IMR-90 (cell line): Measurements from ENCODE around the gene MTMR1. TPM values are rescaled to one million over a fixed set of nuclear protein-coding genes. Genes with fewer than 3 reads are reported as not detected.

Experiments used
- ATAC-seq: fragments of 200-7000 bp; cut with Tn5 transposase; 2 replicates; pipeline ENCODE4 v1.9.1; 2020; ENCODE audit warnings: low read depth, mild to moderate bottlenecking, moderate library complexity
- BruUV-seq: library from RNA; stranded (reverse); fragments of 400-500 nt; replicated peaks from 2 replicates; lab custom pipeline; 2021; lab: Mats Ljungman, UMichigan
- CTCF ChIA-PET: fragments of 300-600 bp; formaldehyde crosslinking; extraction: SDS; loops from one replicate; lab custom pipeline; 2021; ENCODE audit warnings: antibody characterized with exemption; lab: Yijun Ruan, JAX
- POLR2A ChIA-PET: fragments of 300-600 bp; sonication (Branson Sonifier 250); formaldehyde crosslinking; loops from one replicate; lab custom pipeline; 2022; ENCODE audit warnings: antibody characterized with exemption; ENCODE audit not compliant: unreplicated experiment; lab: Charles Lee
- DNase-seq: peaks from one replicate; pipeline ENCODE4 v3.0.0; 2013
- H2AFZ ChIP-seq: replicated peaks from 2 replicates; pipeline ENCODE3; 2013; ENCODE audit warnings: low read length, mild to moderate bottlenecking; ENCODE audit not compliant: poor library complexity
- H2AK5ac ChIP-seq: 2 replicates; pipeline ENCODE4 v1.6.1; 2013; ENCODE audit warnings: low read depth, low read length, inconsistent platforms
- H2AK9ac ChIP-seq: replicated peaks from 2 replicates; pipeline ENCODE3; 2013; ENCODE audit warnings: mild to moderate bottlenecking, low read depth, low read length, moderate library complexity; ENCODE audit not compliant: poor library complexity
- H2BK120ac ChIP-seq: 2 replicates; pipeline ENCODE4 v1.6.1; 2013; ENCODE audit warnings: low read depth, low read length, inconsistent platforms
- H2BK15ac ChIP-seq: 3 replicates; pipeline ENCODE4 v1.6.1; 2013; ENCODE audit warnings: low read depth, low read length, inconsistent platforms
- H2BK20ac ChIP-seq: 2 replicates; pipeline ENCODE4 v1.6.1; 2013; ENCODE audit warnings: low read depth, mild to moderate bottlenecking, inconsistent platforms, low read length, moderate library complexity
- H2BK5ac ChIP-seq: 2 replicates; pipeline ENCODE4 v1.6.1; 2013; ENCODE audit warnings: mild to moderate bottlenecking, low read depth, low read length, inconsistent platforms; ENCODE audit not compliant: poor library complexity, severe bottlenecking
- H3K14ac ChIP-seq: replicated peaks from 2 replicates; pipeline ENCODE4 v1.6.1; 2013; ENCODE audit warnings: low read depth, low read length, inconsistent platforms
- H3K18ac ChIP-seq: 2 replicates; pipeline ENCODE4 v1.6.1; 2013; ENCODE audit warnings: low read depth, low read length, control low read depth
- H3K23ac ChIP-seq: 2 replicates; pipeline ENCODE4 v1.6.1; 2013; ENCODE audit warnings: low read depth, low read length, inconsistent platforms
- H3K27ac ChIP-seq: 2 replicates; pipeline ENCODE4 v1.5.1; 2013; ENCODE audit warnings: mild to moderate bottlenecking, control low read depth, low read length; ENCODE audit not compliant: insufficient read depth
- H3K27me3 ChIP-seq: 2 replicates; pipeline ENCODE4 v1.6.1; 2013; ENCODE audit warnings: low read length; ENCODE audit not compliant: control insufficient read depth, insufficient read depth
- H3K36me3 ChIP-seq: 2 replicates; pipeline ENCODE4 v1.6.1; 2013; ENCODE audit warnings: low read length, mixed read lengths; ENCODE audit not compliant: control insufficient read depth, insufficient read depth
- H3K4ac ChIP-seq: 2 replicates; pipeline ENCODE4 v1.6.1; 2013; ENCODE audit warnings: low read depth, low read length, inconsistent platforms
- H3K4me1 ChIP-seq: 2 replicates; pipeline ENCODE4 v1.6.1; 2013; ENCODE audit warnings: low read length, mixed read lengths; ENCODE audit not compliant: control insufficient read depth, insufficient read depth
- H3K4me2 ChIP-seq: 2 replicates; pipeline ENCODE4 v1.6.1; 2013; ENCODE audit warnings: low read depth, mild to moderate bottlenecking, control low read depth, low read length, moderate library complexity
- H3K4me3 ChIP-seq: 2 replicates; pipeline ENCODE4 v1.5.1; 2013; ENCODE audit warnings: low read depth, mild to moderate bottlenecking, control low read depth, low read length, moderate library complexity; ENCODE audit not compliant: insufficient read depth
- H3K56ac ChIP-seq: 2 replicates; pipeline ENCODE4 v1.6.1; 2013; ENCODE audit warnings: low read length, inconsistent platforms; ENCODE audit not compliant: insufficient read depth; ENCODE audit errors: extremely low read depth
- H3K79me1 ChIP-seq, 2 experiments: 2 replicates each; pipeline ENCODE4 v1.6.1; 2013; ENCODE audit warnings: low read length in 2 of 2, inconsistent platforms in 1 of 2, low read depth in 1 of 2
- H3K9ac ChIP-seq: 2 replicates; pipeline ENCODE4 v1.6.1; 2013; ENCODE audit warnings: low read depth, low read length, control low read depth
- H3K9me1 ChIP-seq: 2 replicates; pipeline ENCODE4 v1.6.1; 2013; ENCODE audit warnings: low read length, inconsistent platforms; ENCODE audit not compliant: insufficient read depth
- H3K9me3 ChIP-seq: 2 replicates; pipeline ENCODE4 v1.6.1; 2013; ENCODE audit warnings: low read length; ENCODE audit not compliant: control insufficient read depth, insufficient read depth
- H4K20me1 ChIP-seq: 2 replicates; pipeline ENCODE4 v1.6.1; 2013; ENCODE audit warnings: low read length, inconsistent platforms; ENCODE audit not compliant: insufficient read depth
- H4K5ac ChIP-seq: 2 replicates; pipeline ENCODE4 v1.6.1; 2013; ENCODE audit warnings: mild to moderate bottlenecking, low read depth, low read length, control low read depth
- H4K8ac ChIP-seq, 2 experiments: 2 replicates each; pipeline ENCODE4 v1.6.1; 2013; ENCODE audit warnings: low read depth in 2 of 2, low read length in 2 of 2, control low read depth in 1 of 2, inconsistent platforms in 1 of 2
- H4K91ac ChIP-seq: 2 replicates; pipeline ENCODE4 v1.6.1; 2013; ENCODE audit warnings: low read depth, low read length, inconsistent platforms; ENCODE audit not compliant: insufficient read depth
- ELK1 ChIP-seq: fragments of 150-350 bp; IDR thresholded peaks from 2 replicates; pipeline ENCODE4 v1.6.1; 2016; ENCODE audit warnings: low read depth, mild to moderate bottlenecking, low read length, moderate library complexity, borderline replicate concordance
- MAZ ChIP-seq: IDR thresholded peaks from 2 replicates; pipeline ENCODE4 v1.6.1; 2012; ENCODE audit warnings: low read depth, mild to moderate bottlenecking, low read length, improper control_type of control experiment, moderate library complexity, borderline replicate concordance
- NFE2L2 ChIP-seq: fragments of 150-350 bp; IDR thresholded peaks from 2 replicates; pipeline ENCODE4 v1.6.1; 2016; ENCODE audit warnings: low read depth, mild to moderate bottlenecking, low read length
- WGBS, 2 experiments: methylation state at CpG; one replicate each; pipeline versions ENCODE4 v1.1.5 to v1.1.7; 2013; ENCODE audit warnings: missing lambda C conversion rate in 2 of 2; ENCODE audit not compliant: insufficient read length in 1 of 2; ENCODE audit errors: extremely low coverage in 2 of 2; 5-methylcytosine and 5-hydroxymethylcytosine counted together
- dilution Hi-C: fragments of 300-500 bp; cut with HindIII; formaldehyde crosslinking; loops from one replicate; pipeline ENCODE4 v1.14.3; 2018; ENCODE audit warnings: low sequenced_read_pairs; ENCODE audit not compliant: unreplicated experiment
- in situ Hi-C: fragments of 300-500 bp; cut with MboI; formaldehyde crosslinking; loops from 3 replicates; pipeline ENCODE4 v1.14.3; 2019; ENCODE audit warnings: low sequenced_read_pairs, inconsistent platforms, mixed read lengths
- intact Hi-C: fragments of 100-400 bp; cut with micrococcal nuclease; formaldehyde crosslinking; loops from 2 replicates; pipeline ENCODE4 v1.10.0; 2022
- polyA plus RNA-seq, 3 experiments: library from polyadenylated mRNA; depleted of rRNA; stranded (reverse); fragments of >200 nt; gene quantifications; 2 replicates each; pipeline ENCODE4 v1.2.3, GENCODE V29; 2012; ENCODE audit warnings: low replicate concordance in 1 of 3
- total RNA-seq: library from RNA; depleted of rRNA; stranded (reverse); fragments of >200 nt; gene quantifications from 2 replicates; pipeline ENCODE4 v1.2.3, GENCODE V29; 2012

Gene MTMR1
- total and polyA plus RNA-seq, 2 of the 4 experiments (the other 2 are of a cell fraction) = 19.0 to 28.8 TPM

GRCh38 chrX:150790021-150790420 lies 96.8 kb downstream of the MTMR1 start:
- Histone ChIP-seq H2AK9ac (no peak overlapping the region), H3K9me1 (no peaks in the 10 kb centered on the region), H3K36me3 (peaks cover 3% of the 10 kb centered on the region), H3K23ac (no peak overlapping the region), H2BK5ac (no peak overlapping the region), H3K4me1 (no peaks in the 10 kb centered on the region), H3K79me1 (no peaks in the 10 kb centered on the region), H3K9me3 (no peaks in the 10 kb centered on the region), H4K5ac (no peak overlapping the region), H3K18ac (no peak overlapping the region), H3K9ac (no peak overlapping the region), H2AFZ (no peak overlapping the region), H2BK15ac (no peak overlapping the region), H4K20me1 (no peaks in the 10 kb centered on the region), H2BK120ac (no peak overlapping the region), H3K56ac (no peak overlapping the region), H2AK5ac (no peak overlapping the region), H3K4me2 (no peak overlapping the region), H4K8ac (no peak overlapping the region), H3K14ac (no peak overlapping the region), H4K91ac (no peak overlapping the region), H3K4me3 (no peak overlapping the region), H2BK20ac (no peak overlapping the region), H3K27ac (no peak overlapping the region), H3K4ac (no peak overlapping the region), H3K27me3 (no peaks in the 10 kb centered on the region)
- POLR2A ChIA-PET = no interaction called here
- TF ChIP-seq ELK1 (no peak), MAZ (no peak), NFE2L2 (no peak)
- BruUV-seq = no TSS peak
- WGBS, 2 experiments = no CpG with 5 or more reads among the region's 1 CpG
- CTCF ChIA-PET = no interaction called here
- DNase-seq = no peak
- intact Hi-C loops = no loop called here
- dilution Hi-C loops = no loop called here
- in situ Hi-C loops = no loop called here
- no peak for ATAC-seq
